Keratinocyte (primary cell): ENCODE results near the gene RASL10A. TPM values are rescaled to one million over a fixed set of nuclear protein-coding genes. Genes with fewer than 3 reads are reported as not detected.

Experiments used
- DNase-seq: peaks from one replicate; pipeline ENCODE4 v3.0.0-alpha.2; 2011; ENCODE audit warnings: low read depth, missing footprints, low spot score
- FAIRE-seq: peaks from 2 replicates; lab custom pipeline; 2011; peaks lifted over from hg19 to GRCh38; lab: Jason Lieb, UNC
- H2AFZ ChIP-seq: 2 replicates; pipeline ENCODE4 v1.6.0; 2012; ENCODE audit warnings: low read length, control low read depth, inconsistent platforms; ENCODE audit not compliant: control insufficient read depth
- H3K27ac ChIP-seq: 2 replicates; pipeline ENCODE4 v1.5.1; 2011; ENCODE audit warnings: low read length; ENCODE audit not compliant: control insufficient read depth, insufficient read depth
- H3K27me3 ChIP-seq: 3 replicates; pipeline ENCODE4 v1.6.0; 2011; ENCODE audit warnings: low read length; ENCODE audit not compliant: control insufficient read depth, insufficient read depth; ENCODE audit errors: extremely low read depth
- H3K36me3 ChIP-seq, 2 experiments: 2 replicates in 1 of 2; 3 replicates in 1 of 2; pipeline ENCODE4 v1.5.1; 2011; ENCODE audit warnings: low read length in 2 of 2, mild to moderate bottlenecking in 1 of 2; ENCODE audit not compliant: control insufficient read depth in 2 of 2, insufficient read depth in 2 of 2; ENCODE audit errors: extremely low read depth in 1 of 2
- H3K4me1 ChIP-seq: 3 replicates; pipeline ENCODE4 v1.5.1; 2011; ENCODE audit warnings: low read length; ENCODE audit not compliant: control insufficient read depth, insufficient read depth; ENCODE audit errors: extremely low read depth
- H3K4me2 ChIP-seq: 3 replicates; pipeline ENCODE4 v1.6.0; 2011; ENCODE audit warnings: low read depth, low read length; ENCODE audit not compliant: control insufficient read depth, insufficient read depth; ENCODE audit errors: extremely low read depth
- H3K4me3 ChIP-seq, 3 experiments: fragments of 200-600 bp in 1 of 3; sonication (generic) in 1 of 3; 2 replicates in 2 of 3; 3 replicates in 1 of 3; pipeline ENCODE4 v1.5.1; 2011 to 2016; ENCODE audit warnings: low read length in 3 of 3, mild to moderate bottlenecking in 3 of 3, control low read depth in 2 of 3, inconsistent platforms in 1 of 3, low read depth in 1 of 3, mixed read lengths in 1 of 3, mixed run types in 1 of 3, moderate library complexity in 1 of 3; ENCODE audit not compliant: control insufficient read depth in 2 of 3, insufficient read depth in 2 of 3; ENCODE audit errors: extremely low read depth in 1 of 3
- H3K79me2 ChIP-seq: 2 replicates; pipeline ENCODE4 v1.6.0; 2012; ENCODE audit warnings: low read length; ENCODE audit not compliant: control insufficient read depth, insufficient read depth
- H3K9ac ChIP-seq: 3 replicates; pipeline ENCODE4 v1.6.0; 2011; ENCODE audit warnings: low read length; ENCODE audit not compliant: control insufficient read depth, insufficient read depth; ENCODE audit errors: extremely low read depth
- H3K9me1 ChIP-seq: 3 replicates; pipeline ENCODE4 v1.6.0; 2011; ENCODE audit warnings: low read length; ENCODE audit not compliant: control insufficient read depth, insufficient read depth; ENCODE audit errors: extremely low read depth
- H3K9me3 ChIP-seq: 2 replicates; pipeline ENCODE4 v1.5.1; 2012; ENCODE audit warnings: low read depth, low read length; ENCODE audit not compliant: control insufficient read depth
- H4K20me1 ChIP-seq: 3 replicates; pipeline ENCODE4 v1.6.0; 2011; ENCODE audit warnings: low read length; ENCODE audit not compliant: control insufficient read depth, insufficient read depth; ENCODE audit errors: extremely low read depth
- EZH2 ChIP-seq: IDR thresholded peaks from one replicate; pipeline ENCODE4 v1.6.1; 2012; ENCODE audit warnings: inconsistent platforms, mild to moderate bottlenecking, low read length, moderate library complexity
- dilution Hi-C: fragments of 300-500 bp; cut with MboI; formaldehyde crosslinking; loops from one replicate; pipeline ENCODE4 v1.7.0; 2020; ENCODE audit warnings: low sequenced_read_pairs; ENCODE audit not compliant: extremely low pct_ligation_motif_present
- polyA plus RNA-seq, 5 experiments: library from polyadenylated mRNA; depleted of rRNA in 3 of 5; stranded (reverse) in 3 of 5; stranded (forward) in 1 of 5; unstranded in 1 of 5; fragments of >200 nt; gene quantifications; 1 replicate in 1 of 5; 2 replicates in 3 of 5; 3 replicates in 1 of 5; pipeline versions ENCODE4 v1.2.1 to v1.2.3, GENCODE V29; 2011 to 2012; ENCODE audit warnings: missing spikeins in 2 of 5, low read depth in 1 of 5, low replicate concordance in 1 of 5
- TF ChIP-seq, protein P1 (sequence below), 3 experiments: IDR thresholded peaks in 1 of 3; conservative IDR thresholded peaks in 1 of 3; optimal IDR thresholded peaks in 1 of 3; 2 replicates in 2 of 3; 3 replicates in 1 of 3; pipeline versions ENCODE3 to v1.5.1; 2011; ENCODE audit warnings: low read length in 3 of 3, mild to moderate bottlenecking in 3 of 3, moderate library complexity in 2 of 3, control low read depth in 1 of 3, inconsistent platforms in 1 of 3; ENCODE audit not compliant: insufficient read depth in 2 of 3; ENCODE audit errors: extremely low read depth in 1 of 3

Gene RASL10A
- polyA plus RNA-seq, 1 donor (not counting 4 experiments of a cell fraction or from before 2014, with no cell fraction given): not detected

DNA sequence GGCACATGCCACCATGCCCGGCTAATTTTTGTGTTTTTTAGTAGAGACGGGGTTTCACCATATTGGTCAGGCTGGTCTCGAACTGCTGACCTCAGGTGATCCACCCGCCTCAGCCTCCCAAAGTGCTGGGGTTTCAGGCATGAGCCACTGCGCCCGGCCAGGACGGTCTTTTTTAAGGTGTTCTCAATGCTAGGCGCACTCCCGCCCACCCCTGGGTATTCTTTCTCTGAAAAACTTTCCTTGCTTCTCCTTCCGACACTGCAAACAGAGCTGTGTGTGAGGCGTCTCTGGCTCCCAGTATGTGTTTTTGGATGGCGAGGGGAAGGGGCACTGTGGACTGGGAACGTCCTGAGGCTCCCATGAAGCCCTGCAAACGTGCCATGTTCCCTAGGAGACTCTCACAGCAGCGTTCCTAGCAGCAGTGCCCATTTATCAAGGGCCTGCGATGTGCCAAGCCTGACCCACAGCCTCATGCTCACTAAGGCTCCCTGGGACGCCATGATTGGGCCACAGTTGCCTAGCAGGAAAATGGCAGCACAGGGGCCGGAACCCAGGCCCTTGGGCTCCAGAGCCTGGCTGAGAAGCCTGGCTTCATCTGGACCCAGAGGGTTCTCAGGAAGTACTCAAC, 2.4 kb upstream of the RASL10A start:
- H3K79me2 ChIP-seq: no peaks in the 10 kb centered on the region
- TF ChIP-seq, protein P1, sequence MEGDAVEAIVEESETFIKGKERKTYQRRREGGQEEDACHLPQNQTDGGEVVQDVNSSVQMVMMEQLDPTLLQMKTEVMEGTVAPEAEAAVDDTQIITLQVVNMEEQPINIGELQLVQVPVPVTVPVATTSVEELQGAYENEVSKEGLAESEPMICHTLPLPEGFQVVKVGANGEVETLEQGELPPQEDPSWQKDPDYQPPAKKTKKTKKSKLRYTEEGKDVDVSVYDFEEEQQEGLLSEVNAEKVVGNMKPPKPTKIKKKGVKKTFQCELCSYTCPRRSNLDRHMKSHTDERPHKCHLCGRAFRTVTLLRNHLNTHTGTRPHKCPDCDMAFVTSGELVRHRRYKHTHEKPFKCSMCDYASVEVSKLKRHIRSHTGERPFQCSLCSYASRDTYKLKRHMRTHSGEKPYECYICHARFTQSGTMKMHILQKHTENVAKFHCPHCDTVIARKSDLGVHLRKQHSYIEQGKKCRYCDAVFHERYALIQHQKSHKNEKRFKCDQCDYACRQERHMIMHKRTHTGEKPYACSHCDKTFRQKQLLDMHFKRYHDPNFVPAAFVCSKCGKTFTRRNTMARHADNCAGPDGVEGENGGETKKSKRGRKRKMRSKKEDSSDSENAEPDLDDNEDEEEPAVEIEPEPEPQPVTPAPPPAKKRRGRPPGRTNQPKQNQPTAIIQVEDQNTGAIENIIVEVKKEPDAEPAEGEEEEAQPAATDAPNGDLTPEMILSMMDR (optimal IDR thresholded peaks at IDR 0.05 in 1 of 3, IDR thresholded peaks at IDR 0.05 in 1 of 3, conservative IDR thresholded peaks at IDR 0.05 in 1 of 3; ENCODE audit: extremely low read depth in 1 of 3, insufficient read depth in 2 of 3, low read length in 3 of 3): no peak
- no peak for TF ChIP-seq EZH2
- H3K9ac ChIP-seq: no peak overlapping the region
- H3K36me3 ChIP-seq: no peaks in the 10 kb centered on the region
- dilution Hi-C loops: no loop called here
- no peak overlapping the region for H3K27ac ChIP-seq
- no peaks in the 10 kb centered on the region for H3K9me3 ChIP-seq
- H3K4me3 ChIP-seq: no peak overlapping the region
- no peaks in the 10 kb centered on the region for H3K9me1 ChIP-seq
- no peak overlapping the region for H2AFZ ChIP-seq
- no peak for DNase-seq
- peaks cover 42% of the 10 kb centered on the region for H3K27me3 ChIP-seq
- H4K20me1 ChIP-seq: no peaks in the 10 kb centered on the region
- peaks cover 7% of the 10 kb centered on the region for H3K4me1 ChIP-seq
- FAIRE-seq: no peak
- no peak overlapping the region for H3K4me2 ChIP-seq

DNA sequence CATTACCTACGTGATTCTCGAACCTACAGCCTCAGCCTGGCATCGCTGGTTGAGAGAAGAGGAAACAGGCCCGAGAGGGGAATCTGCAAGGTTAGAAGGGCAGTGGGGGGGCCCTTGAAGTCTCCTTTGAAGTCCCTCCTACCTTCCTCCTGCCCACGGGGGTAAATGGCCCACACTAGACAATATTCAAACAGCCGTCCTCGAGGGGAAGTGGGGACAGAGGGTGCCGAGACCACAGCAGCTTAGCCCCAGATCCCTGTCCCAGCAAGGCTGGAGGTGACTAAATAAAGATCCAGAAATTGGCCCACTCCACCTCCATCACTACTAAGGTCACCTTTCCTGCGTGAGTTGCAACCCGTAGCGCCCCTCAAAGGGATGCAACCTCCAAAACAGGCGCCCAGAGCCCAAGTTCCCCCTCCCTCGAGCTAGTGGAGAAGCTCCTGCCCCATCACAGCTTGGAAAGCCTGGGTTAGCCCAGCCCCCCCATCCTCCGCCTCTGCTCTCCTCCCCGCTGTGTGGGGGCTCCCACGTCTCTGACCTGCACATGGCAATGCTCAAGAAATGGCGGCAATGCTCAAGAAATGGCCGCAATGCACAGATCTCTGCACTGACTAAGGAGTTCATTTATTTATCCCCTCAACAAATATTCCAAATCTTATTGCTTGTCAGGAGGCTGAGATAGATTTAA, 788 bp upstream of the RASL10A start:
- H3K4me1 ChIP-seq: peaks cover 9% of the 10 kb centered on the region
- no peak overlapping the region for H2AFZ ChIP-seq
- H4K20me1 ChIP-seq: peaks cover 4% of the 10 kb centered on the region
- dilution Hi-C loops: no loop called here
- no peaks in the 10 kb centered on the region for H3K9me1 ChIP-seq
- DNase-seq (no peak), FAIRE-seq (no peak)
- H3K79me2 ChIP-seq: no peaks in the 10 kb centered on the region
- peaks cover 42% of the 10 kb centered on the region for H3K27me3 ChIP-seq
- TF ChIP-seq, protein P1 (optimal IDR thresholded peaks at IDR 0.05 in 1 of 3, IDR thresholded peaks at IDR 0.05 in 1 of 3, conservative IDR thresholded peaks at IDR 0.05 in 1 of 3; ENCODE audit: extremely low read depth in 1 of 3, insufficient read depth in 2 of 3, low read length in 3 of 3): no peak
- peak; percentile 37 for TF ChIP-seq EZH2
- no peaks in the 10 kb centered on the region for H3K9me3 ChIP-seq
- no peak overlapping the region for H3K4me2 ChIP-seq
- H3K9ac ChIP-seq: no peak overlapping the region
- H3K4me3 ChIP-seq: no peak overlapping the region
- H3K36me3 ChIP-seq: peaks cover 5 to 8% of the 10 kb centered on the region in 2 experiments
- H3K27ac ChIP-seq: no peak overlapping the region
